HG03558 (cell line): Measurements from ENCODE around the gene IL1RL1.

Source experiments
- ATAC-seq: cut with Tn5 transposase; IDR thresholded peaks from one replicate; pipeline ENCODE4 v1.9.1; 2021; ENCODE audit warnings: moderate number of reproducible peaks; ENCODE audit not compliant: unreplicated experiment; ENCODE audit errors: extremely low read depth

The IL1RL1 gene

DNA sequence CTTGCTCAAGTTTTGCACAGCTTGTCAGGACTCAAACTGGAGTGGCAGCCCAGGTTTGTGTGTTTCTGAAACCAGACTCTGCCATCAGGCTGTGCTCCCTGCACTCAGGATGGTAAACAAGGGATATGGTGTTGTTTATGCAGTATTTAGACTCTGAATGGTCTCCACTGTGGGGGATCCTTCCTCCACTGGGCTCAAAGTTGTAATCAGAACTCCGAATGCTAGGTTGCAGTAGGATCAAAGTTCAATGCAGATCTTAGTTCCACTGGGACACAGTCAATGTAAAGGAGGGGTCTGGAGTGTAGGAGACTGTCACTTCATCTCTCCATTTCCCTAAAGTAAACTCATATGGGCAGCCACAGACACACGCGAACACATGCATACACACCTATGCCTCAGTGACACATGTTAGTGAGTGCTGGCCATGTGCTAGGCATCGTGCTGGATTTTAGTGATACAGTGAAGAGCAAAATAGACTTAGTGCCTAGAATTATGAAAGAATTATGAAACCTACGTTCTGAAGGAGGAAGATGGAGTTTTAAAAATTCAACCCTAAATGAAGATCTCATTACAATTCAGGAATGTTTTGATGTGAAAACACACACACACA is 50.4 kb downstream of the IL1RL1 start:
- ATAC-seq = no peak

DNA sequence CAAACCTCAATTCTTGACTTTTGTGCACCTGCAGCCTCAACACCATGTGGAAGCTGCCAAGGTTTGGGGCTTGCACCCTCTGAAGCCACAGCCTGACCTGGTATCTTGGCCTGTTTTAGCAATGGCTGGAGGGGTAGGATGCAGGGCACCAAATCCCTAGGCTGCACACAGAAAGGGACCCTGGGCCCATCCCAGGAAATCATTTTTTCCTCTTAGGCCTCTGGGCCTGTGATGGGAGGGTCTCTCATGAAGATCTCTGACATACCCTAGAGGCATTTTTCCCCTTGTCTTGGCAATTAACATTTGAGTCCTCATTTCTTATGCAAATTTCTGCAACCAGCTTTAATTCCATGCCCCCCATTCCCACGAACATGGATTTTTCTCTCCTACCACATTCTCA is 54.4 kb downstream of the IL1RL1 start:
- ATAC-seq = no peak

DNA sequence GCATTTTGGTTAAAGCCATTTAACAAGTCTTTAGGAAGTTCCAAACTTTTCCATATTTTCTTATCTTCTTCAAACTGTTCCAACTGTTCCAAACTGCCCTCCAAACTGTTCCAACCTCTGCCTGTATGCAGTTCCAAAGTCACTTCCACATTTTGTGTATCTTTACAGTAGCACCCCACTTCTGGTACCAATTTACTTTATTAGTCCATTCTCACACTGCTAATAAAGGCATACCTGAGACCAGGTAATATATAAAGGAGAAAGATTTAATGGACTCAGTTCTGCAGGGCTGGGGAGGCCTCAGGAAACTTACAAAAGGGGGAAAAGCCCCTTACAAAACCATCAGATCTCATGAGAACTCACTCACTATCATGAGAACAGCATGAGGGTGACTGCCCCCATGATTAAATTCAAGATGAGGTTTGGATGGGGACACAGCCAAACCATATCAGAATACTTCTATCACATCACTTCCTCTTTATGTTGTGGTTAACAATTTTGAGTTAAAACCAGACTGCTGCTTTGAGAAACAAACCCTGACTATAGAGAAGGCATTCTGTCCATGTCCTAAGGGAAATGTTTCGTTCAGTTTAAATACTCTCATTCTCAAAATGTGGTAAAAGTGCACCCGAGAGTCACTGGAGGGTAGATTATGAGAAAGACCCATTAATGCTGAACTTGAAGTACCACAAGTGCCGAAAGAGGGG is 55.2 kb downstream of the IL1RL1 start:
- ATAC-seq = no peak

DNA sequence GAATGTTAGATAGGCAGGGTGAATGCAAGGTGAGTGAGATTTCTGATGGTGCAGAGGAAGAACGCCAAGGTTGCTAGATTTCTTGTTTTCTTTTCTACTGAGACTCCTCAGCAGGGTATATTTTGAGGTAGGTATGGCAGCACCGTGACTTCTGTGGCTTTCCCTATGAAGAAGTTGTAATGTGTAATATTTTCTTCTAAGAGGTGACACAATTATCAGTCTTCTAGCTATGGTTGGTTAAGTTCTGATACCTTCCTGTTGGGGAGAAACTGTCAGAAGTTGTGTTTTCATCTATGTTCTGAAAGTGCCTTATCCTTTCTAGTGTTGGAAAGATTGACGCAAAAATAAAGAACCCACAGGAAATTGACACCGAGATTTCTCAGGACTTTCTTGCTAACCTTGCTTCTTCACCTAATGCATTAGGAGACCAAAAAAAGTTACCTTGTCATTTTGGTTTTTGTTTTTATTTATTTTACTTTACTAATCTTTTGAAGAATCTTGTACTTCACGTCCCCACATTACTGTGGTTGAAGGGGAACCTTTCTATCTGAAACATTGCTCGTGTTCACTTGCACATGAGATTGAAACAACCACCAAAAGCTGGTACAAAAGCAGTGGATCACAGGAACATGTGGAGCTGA is 56.1 kb downstream of the IL1RL1 start:
- ATAC-seq = peak; percentile 49

DNA sequence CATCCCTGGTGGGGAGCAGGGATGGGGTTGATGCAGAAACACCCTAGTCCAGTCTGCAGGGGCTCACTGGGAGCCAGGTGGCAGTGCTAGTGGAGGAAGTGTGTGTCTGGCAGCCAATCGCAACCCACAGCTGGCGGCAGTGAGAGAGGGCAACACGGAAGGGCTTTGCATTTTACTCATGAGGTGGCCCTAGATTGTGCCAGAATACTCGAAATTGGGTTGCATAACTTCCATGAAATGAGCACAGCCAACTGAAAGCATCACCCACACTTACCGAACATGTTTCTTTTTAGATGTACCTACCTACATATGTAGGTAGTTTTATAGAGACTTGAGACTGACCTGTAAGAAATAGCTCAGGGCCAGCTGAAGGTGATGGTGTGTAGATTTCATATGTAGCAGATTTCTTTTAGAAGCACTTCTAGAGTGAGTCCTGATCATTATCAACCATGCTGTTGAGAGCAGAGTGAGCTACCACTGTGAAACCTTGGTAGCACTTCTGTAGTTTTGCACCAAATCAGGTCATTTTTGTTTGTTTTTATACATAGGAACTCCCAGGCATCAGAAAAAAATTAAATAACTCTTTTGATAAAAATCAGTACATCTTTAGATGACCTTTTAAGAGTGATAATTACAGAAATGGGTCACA is 57.2 kb downstream of the IL1RL1 start:
- no peak for ATAC-seq

DNA sequence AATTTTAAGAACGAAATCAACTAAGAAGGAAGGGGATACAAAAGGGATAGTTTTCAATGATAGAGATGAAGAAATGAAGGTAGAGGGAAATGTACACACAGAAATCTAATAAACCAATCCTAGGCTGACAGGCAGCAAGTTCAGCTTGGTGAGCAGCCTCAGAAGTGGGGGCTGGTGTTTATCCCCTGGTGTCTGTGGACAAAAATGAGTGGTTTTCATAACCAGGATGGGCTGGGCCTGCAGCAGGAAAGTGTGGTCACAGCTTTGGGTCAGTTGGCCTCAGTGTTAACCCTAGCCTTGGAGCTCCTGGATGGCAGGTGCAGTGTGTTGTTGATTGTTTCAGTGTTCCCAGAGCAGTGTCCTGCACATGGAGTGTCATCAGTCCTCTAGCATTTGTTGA is 58.5 kb downstream of the IL1RL1 start:
- no peak for ATAC-seq

DNA sequence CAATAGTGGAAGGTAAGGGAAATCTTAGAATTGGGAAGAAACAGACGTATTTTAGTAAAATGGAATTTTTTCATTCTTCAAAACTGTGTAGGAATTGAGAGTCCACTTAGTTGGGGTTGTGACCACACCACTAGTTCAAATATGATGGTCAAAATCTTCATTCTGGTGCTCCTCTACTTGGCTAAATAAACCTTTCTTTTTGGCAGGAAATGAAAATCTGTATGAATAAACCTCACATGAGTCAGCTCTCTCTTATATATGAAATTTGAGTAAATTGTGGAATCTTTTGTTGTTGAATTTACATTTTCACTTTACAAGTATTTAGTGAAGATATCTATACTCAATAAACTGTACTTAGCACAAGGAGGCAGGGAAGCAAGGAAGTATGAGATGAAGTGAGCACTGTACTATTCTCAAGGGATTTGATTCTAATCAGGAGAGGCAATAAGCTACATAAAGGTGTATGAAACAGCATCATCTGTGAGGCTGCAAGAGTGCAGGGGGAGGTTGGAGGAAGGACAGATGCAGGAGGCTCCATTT is 64.8 kb downstream of the IL1RL1 start:
- ATAC-seq = no peak

DNA sequence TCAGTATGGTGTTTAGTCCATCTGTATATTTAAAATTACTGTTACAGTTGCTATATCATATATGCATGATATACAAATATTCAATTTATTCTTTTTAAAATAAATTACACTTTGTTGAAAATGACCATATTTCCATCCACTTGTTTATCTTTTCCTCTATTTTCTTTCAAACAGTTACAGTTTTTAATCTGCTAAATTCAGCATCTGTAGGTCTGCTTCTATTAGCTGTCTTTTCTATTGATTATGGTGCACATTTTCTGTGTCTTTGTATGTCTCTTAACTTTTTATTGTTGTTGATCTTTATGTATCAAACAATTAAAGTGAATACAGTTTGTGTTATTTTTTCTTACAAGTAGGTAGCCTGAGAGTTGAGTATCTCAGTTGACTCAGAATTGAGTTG is 72.4 kb downstream of the IL1RL1 start:
- ATAC-seq = no peak

DNA sequence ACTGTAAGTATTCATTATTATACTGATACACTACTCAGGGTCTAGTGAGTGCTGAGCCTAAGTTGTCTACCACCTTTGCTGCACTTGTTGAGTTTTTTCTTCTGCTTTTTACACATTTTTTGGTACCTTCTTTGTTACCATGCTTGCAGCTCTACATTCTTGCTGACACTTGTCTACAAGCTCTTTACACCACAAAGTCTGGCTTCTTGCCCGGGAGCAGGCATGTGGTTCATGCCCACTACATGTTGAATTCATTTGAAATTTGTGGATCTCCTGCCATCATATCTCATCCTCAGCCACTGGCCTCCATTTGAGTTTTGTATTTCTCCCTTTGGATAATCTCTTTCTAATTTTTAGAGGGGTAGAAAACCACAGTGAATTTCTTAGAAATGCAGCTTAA is 74.2 kb downstream of the IL1RL1 start:
- no peak for ATAC-seq

DNA sequence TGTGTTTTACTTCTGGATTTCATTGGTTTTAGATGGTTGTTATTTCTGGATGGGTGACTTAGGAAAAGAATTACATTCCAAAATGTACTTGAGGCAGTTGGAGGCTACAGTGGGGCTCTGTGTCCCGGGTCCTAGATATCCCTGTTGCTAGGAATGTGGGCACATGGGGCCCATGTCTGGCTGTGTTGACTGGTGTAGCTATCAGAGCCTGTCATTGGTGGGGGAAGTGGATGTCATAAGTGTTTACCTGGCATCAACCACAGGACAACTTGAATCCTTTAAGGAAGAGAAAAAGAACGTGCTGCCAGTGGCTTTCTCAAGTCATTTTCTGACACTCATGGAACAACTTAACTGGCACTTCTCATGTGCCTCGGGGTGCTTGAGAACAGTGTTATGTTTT is 74.6 kb downstream of the IL1RL1 start:
- no peak for ATAC-seq

DNA sequence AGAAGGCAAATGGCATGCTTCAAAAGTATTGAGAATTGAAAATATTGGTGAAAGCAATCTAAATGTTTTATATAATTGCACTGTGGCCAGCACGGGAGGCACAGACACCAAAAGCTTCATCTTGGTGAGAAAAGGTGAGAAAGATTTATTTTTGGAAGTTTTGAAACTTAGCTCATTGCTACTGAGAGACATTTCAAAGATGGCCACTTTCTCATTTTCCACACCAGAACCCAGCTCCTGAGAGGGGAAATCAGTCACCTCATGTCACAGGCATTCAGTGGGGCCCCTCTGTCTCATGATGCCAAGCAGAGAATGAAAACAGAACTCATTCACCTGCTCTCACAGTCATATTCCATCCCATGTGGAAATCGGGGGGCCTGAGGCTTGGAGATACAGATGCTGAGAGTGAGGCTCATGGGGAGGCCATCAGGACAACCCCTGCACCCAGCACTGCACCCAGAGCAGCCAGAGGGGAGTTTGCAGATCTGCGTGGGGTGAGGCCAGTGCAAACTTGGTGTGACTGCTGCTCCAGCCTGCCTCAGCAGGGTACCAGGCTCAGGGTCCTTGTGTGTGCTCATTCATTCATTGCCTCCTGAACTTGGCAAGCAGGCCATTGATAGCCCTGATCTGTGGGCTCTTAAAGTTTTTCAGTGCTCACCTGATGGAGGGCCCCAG is 75.6 kb downstream of the IL1RL1 start:
- no peak for ATAC-seq

DNA sequence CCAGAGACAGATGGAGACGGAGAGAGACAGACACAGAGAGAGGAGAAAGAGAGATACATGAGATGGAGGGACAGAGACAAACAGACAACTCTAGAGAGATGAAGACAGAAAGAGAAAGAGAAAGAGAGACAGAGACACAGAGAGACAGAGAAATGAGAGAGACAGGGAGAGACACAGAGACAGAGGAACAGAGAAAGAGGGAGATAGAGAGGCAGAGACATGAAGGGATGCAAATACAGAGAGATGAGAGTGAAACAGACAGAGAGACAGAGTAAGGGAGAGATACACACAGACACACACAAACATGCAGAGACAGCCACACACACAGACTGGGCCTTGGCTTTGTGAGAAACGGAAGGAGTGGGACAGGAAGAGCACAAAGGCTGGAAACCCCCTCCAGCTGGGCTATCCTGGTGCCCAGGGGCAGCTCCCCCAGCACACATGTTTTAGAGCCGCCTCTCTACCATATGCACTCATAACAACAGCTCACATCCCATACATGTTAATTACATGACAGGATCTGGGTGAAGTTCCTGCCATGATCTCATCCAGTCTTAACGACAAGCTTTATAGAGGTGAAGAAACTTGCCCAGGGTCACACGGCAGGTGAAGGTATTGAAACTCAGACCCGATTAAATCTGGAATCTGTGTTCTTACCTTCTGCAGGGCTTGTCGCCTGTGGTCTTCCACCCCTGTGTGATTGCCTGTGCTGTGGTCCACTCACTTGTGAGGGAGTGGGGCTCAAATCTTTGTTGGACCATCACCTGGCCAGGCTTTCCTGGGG is 76.6 kb downstream of the IL1RL1 start:
- no peak for ATAC-seq

DNA sequence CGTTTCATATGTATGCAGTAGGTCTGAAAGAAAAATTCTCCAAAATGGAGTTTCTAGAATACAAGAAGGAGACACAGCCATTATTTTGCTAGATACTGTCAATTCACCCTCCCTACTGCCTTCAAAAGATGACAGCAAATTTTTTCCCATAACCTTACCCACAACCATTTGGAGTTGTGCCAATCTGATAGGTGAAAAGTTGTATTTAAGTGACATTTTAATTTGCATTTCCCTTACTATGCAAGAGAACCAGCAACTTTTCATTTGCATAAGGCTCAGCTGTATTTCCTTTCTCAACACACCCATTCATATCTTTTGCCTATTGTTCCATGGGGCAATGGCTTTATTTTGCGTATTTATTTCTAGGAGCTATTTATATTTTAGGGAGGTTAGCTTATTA is 80.2 kb downstream of the IL1RL1 start:
- no peak for ATAC-seq

DNA sequence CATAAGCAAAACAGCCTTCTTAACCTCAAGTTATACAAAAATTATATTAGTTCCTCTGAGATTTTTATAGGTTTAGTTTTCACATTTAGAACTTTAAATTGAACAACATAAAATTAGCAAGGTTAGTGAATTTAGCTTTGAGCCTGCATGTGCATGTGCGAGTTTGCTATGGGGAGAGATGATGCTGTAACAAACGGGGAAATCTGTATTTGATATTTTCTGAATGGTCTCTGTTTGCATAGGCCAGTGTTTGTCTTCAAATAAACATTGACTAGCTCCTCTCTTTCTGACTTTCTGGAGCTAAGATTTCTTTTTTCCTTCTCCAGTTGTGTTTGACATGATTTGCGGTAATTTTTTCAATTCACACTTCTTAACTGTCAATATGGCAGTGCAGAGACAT is 80.7 kb downstream of the IL1RL1 start:
- no peak for ATAC-seq

DNA sequence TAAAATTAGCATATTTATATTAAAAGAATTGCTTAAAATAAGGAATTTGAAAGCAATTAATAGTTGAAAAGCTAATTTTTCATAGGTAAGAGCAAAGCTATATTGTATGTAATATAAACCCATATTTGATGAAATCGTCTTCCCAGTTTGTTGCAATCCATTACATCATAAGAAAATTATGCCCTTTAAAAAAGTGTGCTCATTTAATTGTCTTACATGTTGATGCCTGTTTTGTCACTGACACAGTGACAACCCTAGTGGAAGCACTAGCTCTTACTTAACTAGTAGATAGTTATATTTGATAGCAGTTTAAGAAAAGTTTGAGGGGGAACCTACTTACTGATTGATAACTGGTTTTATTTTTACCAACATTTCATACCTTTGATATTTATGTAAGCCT is 81.6 kb downstream of the IL1RL1 start:
- ATAC-seq = no peak

DNA sequence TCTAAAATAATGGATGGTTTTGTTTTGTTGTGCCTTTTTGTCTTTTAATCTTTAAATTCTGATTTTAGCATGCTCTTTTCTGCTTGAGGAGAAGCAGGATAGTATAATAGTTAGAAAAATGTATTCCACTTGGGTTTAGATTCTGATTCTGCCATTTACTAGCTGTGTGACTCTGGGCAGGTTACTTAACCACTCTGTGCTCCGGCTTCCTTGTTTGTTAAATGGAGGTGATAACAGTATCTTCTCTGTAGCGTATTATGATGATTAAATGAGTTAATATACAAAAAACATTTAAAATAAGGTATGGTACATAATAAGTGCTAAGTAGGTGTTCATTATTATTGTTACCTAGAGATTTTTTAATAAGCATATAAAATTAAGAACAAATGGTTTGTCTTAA is 84.6 kb downstream of the IL1RL1 start:
- ATAC-seq = no peak

DNA sequence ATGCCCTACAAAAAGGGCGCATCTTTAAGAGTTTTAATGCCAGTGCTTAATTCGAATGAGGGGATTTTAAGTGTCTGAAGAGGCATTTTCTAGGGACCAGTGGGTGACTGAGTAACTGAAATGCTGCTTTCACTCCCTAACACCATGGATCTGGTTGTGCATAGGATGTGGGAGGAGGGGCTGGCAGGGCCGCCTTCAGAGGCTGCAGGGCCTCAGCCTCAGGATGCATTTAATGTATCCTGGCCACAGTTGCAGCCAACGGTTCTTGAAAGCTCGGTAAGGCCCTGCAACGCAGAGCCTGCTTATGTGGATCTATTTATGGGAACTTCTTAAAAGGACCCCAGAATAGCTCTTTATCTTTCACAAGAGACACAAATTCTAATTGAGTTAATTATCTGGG is 85.8 kb downstream of the IL1RL1 start:
- ATAC-seq = no peak

DNA sequence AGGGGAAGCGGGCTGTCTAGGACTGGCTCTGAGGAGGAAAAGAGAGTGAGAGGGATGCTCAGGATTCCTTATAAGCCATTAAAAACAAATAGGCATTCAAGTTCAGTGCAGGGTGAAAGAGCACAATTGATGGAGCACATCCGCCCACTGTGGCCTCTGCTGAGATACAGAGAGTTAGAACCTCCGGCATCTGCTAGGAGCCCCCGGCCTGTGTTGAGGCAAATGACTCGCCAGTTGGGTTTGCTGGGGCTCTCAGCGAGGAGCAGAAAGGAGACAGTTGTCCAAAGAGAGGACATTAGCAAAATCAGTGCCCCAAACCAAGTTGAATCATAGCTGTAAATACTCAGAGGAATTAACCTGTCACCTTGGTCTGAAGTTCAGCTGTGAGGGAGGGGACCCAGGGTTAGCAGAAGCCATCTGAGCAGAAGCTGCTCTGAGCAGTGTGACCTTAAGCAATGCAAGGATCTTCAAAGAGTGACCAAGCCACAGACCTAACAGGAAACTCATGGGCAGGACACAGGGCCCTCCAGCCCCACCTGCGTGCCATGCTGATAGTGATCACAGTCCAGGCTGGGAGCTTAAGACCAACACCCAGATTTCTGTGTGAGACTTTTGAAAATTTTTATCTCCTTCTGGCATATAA is 88.3 kb downstream of the IL1RL1 start:
- no peak for ATAC-seq

DNA sequence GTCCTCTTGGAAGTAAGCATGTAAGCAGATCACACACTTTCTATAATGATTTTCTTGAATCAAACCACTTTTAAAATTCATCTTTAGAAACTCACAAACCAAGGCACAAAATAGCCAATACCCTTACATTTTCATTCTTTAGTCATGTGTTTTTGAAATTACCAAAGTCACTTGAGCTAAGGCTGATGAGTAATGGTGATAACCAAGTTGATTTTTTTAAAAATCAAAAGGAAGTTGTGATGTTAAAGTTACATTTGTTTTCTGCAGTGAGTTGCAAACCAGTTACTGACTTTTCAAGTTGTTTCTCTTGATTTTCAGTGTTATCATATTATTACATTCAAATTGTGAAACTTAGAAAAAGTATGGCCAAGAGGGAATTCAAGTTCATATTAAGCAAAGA is 90.1 kb downstream of the IL1RL1 start:
- ATAC-seq = no peak
